Stimulated activated CD8-positive, alpha-beta memory T cell treated with anti-CD3 and anti-CD28 coated beads, Interleukin-4, amount 100 ng/mL, for 24 hours (primary cell): ENCODE data around the gene DYRK3.

Experiments
- DNase-seq: peaks from one replicate; pipeline ENCODE4 v3.0.0-alpha.2; 2020; ENCODE audit warnings: low read depth

Gene DYRK3

DNA sequence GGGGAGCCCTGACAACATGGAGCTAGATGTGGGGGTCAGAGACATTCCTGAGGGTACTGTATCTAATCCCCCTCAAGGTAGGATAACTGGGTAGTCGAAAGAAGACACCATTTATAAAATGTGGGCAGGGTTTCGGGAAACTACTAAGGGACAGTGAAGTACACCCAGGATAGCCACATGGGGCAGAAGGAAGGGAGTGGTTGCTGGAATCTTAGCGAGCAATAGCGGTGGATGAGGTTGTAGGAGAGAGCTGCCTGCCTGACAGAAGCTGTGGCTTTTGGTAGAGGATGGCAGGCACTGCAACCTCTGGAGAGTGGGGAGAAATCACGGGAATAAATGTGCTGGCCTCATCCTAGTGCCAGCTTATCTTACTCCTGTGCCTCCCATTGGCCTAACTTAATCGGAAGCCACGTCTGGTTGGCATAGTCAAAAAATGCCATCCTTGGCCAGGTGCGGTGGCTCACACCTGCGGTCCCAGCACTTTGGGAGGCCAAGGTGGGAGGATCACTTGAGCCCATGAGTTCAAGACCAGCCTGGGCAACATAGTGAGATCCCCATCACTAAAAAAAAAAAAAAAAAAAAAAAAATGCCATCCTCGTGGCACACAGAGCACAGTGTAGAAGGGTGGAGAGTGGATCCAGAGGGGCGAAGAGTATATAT lies 26.0 kb downstream of the DYRK3 start:
- DNase-seq = no peak

DNA sequence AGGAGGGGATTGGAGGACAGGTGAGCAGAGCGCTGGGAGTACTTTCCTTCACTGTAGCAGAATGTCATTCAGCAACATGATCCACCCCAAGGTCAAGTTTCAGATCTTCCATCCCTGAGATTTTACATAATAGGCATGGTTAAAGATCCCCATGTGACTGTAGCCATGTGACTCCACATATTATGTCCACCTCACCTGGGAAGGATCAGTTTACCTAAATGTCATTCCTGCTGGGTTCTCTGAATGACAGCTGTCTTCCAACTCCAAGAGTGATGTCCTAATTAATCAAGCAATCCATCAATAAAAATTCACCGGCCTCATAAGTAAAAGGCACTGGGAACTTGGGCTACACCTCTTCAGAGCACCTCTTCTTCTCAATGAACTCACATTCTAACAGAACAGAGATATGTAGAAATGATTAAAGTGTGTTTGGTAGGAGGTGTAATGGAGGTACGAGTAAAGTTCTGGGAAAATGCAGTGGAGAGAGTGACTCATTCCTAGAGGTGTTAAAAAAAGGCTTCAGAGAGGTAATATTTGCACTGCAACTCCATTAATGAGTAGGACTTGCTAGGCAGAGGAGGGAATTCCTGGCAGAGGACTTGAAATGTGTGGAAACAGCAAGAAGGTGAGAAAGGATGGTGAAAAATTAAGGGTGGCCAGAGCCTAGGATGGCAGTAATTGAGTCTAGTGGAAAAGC lies 27.2 kb downstream of the DYRK3 start:
- DNase-seq = no peak

DNA sequence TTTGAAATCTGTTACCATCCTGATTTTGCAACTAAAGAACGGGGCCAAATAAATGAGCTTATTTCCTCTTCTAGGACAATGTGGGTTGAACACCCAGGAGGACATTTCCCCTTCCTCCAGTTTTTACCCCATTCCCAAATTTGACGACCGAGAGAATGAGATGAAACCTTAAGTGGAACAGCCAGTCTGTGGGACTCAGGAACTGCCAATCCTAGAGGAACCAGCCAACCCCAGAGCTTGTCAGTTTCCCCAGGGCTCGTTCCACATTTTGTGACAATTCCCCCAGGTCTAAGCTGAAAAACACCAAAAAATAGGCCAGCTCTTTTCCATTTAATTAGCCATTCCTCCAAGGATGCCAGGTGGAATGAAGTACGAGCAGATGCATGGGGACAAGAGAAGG lies 28.0 kb downstream of the DYRK3 start:
- DNase-seq = no peak

DNA sequence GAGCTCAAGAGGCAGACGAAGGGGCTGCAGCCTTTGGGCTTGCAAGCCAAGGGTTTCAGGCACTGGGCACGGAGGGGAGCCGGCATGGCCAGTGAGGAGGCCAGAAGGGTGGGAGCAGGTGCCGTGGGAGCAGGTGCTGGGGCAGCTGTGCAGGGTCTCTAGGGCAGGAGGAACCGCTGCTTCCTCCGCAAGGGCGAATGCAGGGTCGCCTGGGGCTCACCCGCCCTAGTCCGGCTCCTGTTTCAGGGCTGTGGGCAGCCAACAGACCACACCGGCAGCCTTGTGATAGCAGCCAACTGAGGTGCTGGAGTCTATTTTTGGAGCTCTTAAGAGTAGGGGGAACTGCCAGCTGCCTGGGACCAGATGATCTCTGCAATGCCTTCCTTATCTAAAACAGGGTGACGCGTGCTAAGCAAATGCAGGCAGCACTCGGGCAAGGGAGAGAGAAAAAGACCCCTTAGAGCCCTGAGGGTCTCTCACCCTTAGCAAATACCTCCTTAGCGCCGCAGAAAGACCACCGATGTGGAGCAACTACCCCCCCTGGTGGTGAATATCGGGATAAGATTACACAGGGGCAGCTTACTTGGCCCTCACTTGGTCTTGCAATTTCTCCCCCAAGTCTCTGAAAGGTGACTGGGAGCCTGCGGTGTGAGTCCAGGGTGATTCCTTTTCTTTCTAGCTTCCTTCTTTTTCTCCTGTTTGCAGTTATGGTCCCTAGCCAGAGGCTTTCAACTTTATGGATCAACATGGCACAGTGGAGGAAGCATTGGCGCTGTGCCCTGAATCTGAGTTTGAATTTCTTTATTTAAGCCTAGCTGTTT lies 28.7 kb downstream of the DYRK3 start:
- DNase-seq = peak; percentile 37

DNA sequence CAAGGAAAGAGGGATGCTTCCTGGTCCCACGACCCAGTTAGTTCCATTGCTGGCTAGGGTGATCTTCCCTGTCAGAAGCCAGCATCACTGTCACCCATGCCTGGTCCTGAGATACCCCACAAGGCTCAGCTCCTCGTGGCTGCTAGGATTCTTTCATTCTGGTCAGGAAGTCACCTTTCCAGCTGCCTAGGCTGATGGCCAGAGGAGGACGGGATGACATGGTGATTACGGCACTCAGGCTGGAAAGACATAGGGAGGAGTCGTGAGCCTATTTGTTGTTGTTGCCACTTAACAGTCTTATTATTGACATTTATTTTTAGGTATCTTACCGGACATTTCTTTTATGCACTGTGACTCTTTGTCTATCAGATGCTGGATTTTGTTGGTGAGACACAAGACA lies 29.4 kb downstream of the DYRK3 start:
- DNase-seq = no peak

DNA sequence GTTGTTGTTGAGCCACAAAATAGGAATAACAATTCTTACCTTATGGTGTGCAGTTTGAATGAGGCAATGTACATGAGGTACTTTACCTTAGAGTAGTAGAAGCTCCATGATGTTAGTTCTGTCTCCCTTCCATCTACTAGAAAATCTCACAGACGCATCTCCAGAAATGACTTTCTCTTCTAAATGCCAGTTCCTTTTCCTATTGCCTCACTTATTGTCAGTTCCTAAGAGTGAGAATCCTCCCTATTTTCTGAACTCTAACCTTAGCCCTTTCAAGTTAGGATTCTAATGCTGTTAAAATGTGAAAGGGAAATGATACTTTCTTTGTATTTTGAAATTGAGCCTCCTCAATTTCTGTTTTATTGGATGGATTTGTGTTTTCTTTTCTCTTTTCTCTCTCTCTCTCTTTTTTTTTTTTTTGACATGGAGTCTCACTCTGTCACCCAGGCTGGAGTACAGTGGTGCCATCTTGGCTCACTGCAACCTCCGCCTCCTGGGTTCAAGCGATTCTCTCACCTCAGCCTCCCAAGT lies 30.8 kb downstream of the DYRK3 start:
- DNase-seq = no peak

DNA sequence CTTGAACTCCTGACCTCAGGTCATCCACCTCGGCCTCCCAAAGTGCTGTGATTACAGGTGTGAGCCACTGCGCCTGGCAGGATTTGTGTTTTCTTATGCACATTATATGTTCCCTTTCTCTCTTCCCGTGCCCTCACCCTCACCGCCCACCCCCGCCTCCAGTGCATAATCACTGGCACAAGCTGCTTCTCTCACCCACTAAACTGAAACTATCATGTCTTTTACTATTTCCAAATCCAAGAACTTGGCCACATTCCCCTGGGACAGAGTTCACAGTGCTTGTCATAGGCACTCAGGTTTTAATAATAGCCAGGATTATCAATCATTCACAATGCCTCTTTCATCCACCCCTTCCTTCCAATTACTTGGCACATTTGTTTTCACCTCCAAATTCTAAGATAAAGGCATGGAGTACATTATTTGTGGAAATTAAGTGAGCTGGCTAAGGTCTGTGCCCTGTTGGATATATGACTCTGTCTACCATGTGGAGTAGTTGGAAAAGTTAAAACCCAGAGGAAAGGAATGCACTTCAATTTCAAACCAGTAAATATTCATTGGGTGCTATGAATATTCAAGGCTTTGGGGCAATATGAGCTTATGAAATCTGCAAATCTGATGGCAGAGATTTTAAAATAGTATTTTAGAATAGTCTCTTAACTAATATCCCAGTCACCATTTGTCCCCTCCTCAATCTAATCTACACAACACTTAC lies 31.8 kb downstream of the DYRK3 start:
- no peak for DNase-seq

DNA sequence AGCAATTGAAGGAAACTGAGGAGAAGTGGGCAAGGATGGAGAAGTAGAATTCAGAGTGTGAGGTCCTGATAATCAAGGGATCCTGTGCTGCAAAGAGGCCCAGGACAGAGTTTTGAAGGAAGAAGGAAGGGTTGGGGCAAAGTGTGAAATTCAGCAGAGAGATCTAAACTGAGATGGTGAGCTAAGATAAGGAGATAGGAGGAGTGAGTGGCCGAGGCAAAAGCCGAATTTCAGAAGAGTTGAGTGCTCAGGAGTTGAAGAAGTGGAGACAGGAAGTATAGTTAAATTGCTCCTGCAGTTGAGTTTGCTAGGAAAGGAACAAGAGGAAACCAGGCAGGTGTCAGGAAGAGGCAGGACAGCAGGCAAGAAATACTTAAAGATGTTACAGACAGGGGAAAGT lies 33.0 kb downstream of the DYRK3 start:
- no peak for DNase-seq

DNA sequence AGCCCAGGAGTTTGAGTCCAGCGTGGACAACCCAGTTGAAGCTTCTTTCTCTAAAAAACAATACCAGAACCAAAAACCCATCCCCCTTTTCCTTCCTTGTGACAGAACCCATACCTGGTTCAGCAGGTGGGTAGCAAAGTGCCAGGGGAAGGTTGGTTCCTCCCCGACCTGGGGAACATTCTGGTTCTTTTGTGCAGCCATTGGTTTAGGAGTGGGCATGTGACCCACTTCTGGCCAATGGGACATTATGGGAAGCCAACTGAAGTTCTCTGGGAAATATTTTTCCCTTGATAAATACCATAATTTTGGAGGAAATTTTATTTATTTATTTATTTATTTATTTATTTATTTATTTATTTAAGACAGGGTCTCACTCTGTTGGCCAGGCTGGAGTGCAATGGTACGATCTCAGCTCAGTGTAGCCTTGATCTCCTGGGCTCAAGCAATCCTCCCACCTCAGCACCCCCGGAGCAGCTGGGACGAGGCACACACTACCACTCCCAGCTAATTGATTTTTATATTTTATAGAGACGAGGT lies 33.6 kb downstream of the DYRK3 start:
- DNase-seq = no peak

DNA sequence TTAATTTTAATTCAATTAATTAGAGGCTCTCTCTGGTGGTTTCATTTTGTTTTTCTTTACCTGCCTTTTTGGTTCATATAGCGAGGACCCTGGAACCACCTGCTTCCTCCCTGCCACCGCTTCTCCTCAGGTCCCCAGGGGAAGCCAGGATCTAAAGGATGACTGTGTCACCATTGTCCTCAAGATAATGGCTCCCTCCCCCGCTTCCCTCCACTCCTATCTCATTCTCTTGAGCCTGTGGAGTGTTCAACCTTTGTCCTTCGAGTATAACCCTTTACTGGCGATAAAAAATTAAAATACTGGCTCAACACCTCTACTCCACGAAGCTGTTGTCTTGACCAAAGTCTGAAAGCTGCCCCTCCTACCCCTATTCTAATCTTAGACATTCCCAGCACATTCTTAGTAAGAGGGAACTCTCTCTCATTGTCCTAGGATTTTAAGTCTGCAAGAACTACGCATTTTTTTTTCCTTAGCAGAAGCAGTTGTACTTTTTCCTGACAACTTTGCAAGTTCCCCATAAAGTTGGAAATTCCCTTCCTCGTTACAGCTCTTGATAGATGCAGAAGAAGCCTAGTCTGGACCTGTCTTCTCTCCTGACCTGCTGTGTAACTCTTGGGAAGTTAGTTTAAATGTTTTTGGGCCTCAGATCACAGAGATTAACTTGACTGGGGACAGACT lies 36.8 kb downstream of the DYRK3 start:
- no peak for DNase-seq

DNA sequence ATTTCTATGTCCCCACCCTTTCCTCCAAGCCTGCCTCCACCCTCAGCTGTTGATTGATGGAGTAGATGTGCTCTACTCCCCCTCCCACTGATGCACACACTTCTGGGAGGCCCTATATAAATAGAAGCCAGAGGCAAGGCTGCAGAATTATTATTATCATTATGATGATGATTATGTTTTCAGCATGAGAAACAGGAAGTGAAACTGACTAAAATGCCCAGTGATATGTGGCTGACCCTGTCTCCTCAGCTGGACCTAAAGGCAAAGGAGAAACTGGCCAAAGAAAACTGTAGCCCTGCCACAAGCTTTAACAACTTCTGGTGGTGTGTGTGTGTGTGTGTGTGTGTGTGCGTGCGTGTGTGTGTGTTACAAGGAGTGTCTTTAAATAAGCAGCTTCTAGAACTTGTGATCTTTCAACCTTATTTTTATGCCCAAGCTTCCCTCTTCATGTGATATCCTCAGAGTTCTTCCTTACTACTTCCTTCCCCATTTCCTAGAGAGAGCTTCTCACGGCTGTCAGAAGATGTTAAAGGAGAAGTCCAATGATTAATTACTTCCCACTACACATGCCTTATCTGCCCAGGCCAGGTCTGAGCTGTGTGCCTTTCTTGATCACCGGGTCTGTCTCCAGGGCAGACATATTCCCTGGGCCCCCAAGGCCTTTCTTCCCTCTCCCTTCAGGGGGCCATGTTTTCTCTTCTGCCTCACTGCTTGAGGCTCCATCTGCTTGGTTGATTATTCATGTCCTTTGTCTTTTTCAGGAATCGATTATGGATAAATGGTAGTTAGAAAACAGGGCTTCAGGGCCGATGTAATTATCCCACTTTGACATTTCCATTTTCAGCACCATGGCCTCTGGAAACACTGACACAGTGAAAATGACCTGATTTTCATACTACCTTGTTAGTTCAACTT lies 37.8 kb downstream of the DYRK3 start:
- no peak for DNase-seq

DNA sequence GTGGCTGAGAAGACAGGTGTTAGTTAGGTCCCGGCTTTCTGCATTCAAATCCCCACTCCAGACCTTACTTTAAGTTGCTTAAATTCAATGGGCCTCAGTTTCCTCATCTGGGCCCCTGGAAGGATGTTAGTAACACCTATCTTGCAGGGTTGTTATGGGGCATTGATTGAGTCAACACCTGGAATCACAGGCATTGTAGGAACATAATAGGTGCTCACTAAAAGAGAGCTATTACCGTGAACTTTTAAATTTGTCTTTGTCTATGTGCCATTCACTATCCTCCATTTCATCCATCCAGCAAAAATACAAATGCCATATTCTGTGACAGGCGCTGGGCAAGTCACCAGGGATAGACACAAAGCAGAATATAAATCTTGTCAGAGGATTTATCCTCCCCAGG lies 38.9 kb downstream of the DYRK3 start:
- no peak for DNase-seq

DNA sequence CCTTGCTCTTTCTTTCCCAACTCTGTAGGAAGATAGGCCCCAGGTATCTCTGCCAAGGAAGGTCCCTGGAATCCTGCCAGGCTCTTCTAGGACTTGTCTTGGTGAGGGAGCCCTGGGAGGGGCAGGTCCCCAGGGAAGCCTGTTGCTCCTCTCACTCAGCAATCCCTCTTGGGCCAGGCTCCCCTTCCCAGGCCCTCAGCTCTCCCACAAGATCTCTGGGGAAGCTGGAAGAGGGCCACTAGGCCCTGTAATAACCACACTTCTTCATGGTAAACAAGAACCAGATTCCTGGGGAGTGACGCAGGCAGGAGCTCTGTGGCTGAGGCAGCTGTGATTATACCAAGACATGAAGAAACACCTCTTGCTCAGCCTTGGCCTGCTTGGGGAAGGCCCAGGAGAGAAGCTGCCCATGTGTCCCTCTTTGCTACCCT lies 39.4 kb downstream of the DYRK3 start:
- DNase-seq = no peak

DNA sequence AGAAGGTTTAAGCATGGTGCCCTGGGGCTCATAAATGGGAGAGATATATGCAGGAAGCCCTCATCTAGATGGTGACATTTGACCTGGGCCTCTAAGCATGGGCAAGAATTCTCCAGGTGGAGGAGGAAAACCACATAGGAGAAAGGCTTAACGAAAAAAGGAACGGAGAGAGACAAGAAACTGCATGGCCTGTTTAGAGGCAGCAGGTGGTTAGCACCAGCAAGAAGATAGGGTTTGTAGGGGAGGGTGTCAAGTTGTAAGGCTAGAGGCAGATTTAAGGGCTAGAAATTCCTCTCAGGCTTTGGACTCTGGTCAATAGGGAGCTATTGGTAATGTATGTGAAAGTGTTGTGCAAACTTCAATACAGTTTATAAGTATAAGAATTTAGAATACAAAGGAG lies 41.2 kb downstream of the DYRK3 start:
- no peak for DNase-seq

DNA sequence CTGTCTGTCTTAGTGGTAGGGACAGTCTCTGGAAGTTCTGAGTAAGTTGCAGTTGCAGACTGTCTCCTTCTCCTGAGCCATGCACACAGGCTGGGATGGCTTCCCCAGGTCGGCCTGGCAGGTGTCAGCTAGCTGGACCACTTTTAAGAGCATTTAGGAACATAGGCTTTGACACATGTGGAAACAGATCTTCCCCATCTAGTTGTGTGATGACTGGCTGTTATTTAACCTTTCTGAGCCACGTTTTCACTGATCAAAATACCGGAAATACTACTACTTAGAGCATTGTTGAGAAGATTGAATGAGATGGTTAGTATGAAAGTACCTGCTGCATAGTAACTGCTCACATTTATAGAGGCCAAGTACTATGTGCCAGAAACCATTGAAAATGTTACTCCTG lies 43.2 kb downstream of the DYRK3 start:
- DNase-seq = no peak

DNA sequence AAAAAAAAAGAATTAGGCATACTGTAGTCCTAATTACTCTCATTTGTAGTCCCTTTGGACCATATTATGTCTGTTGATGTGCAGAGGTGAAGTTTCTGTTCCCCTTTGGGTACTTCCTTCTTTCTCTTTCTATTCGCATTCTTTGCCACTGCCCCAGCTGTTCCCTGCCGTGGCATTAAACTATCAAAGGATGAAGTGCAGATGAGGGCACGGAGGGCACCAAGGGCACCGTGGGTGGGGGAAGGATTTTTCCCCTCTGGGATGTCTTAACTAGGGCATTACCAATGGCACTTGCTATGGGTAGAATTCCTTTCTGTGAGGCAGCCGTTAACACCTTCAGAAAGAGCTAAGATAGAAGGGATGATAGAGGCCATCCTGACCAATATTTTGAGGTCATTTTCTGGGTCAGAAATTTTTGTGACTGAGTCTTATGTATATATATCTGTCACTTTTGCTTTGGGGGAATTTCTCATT lies 44.4 kb downstream of the DYRK3 start:
- no peak for DNase-seq

DNA sequence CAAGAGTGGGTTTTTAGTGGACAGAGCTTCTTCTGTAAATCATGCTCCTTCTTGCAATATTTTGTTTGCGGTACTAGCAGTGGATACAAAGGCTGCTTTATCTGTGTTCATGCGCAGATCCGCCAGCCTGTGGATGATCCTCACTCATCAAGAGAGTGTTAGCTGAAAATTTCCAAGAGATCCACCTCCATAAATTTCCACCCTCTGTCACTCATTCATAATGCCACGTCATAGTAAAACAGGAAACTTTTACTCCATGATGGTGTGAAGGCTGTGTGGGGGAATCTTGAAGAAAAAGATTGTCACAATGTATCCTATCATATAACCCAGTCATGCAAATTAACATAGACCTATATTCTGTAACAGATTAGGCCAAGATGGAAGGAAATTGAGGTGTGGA lies 44.9 kb downstream of the DYRK3 start:
- no peak for DNase-seq

DNA sequence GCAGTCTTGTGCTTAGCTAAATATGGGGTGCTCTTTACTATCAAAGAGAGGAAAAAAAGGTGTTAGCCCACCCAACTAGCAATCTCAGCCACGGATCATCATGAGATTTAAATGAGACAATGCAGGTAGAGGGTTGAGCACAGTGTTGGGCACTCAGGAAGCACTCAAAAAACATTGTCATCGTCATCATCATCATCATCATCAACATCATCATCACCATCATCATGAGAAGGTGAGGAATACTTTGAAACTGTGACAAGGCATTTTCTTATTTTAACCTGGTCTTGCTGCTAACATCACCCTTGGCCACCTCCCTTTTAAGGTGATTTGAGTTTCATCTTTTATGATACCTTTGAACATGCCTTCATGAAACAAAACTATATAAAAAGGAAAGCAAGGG lies 46.0 kb downstream of the DYRK3 start:
- no peak for DNase-seq

DNA sequence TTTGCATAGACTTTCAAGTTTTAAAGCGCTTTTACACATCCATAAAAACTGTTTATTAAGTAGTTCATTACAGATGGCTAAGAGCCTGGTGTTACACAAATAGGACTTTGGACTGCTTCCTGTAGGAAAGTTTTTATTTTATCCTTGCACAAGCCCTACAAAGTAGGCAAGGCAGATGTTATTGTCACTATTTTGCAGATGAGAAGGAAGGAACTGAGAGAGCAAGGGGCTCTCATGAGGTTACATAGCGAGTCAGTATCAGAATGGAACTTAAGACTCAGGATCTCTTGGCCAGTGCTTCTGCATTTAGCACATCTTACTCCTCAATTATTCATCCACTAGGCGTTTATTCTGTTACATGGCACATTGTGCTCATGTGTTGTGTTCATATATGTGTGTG lies 46.8 kb downstream of the DYRK3 start:
- no peak for DNase-seq

DNA sequence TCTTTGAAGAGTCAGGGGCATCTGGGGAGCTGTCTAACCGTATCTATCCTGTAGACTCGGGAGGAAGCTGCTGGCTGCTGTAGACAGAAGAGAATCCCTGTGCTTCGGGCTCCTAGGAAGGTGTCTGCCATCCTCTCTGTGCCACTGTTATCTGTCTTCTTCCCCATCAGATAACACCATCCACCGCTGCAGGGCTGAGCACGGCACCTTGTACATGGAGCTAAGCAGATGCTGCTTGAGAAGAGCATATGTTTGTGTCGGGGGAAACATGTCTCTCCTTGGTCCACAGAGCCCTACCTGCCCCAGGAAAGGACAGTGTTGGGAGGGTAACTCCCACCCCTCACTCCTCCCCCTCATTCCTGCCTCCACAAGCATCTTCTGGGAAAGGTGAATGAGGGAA lies 48.0 kb downstream of the DYRK3 start:
- no peak for DNase-seq
